ENCODE measurements around the gene SPN.
A peak's percentile ranks its signal among the peaks of the same experiment; 100 is the strongest.
"Not testable (repeated sequence)": the region's sequence is repeated elsewhere in the genome, so short reads cannot be mapped to it uniquely, and the experiment has no call there.

GRCh38 chr16:29620591-29620990 is 42.5 kb upstream of the SPN start:
- TF ChIP-seq, protein P1, sequence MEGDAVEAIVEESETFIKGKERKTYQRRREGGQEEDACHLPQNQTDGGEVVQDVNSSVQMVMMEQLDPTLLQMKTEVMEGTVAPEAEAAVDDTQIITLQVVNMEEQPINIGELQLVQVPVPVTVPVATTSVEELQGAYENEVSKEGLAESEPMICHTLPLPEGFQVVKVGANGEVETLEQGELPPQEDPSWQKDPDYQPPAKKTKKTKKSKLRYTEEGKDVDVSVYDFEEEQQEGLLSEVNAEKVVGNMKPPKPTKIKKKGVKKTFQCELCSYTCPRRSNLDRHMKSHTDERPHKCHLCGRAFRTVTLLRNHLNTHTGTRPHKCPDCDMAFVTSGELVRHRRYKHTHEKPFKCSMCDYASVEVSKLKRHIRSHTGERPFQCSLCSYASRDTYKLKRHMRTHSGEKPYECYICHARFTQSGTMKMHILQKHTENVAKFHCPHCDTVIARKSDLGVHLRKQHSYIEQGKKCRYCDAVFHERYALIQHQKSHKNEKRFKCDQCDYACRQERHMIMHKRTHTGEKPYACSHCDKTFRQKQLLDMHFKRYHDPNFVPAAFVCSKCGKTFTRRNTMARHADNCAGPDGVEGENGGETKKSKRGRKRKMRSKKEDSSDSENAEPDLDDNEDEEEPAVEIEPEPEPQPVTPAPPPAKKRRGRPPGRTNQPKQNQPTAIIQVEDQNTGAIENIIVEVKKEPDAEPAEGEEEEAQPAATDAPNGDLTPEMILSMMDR (conservative IDR thresholded peaks at IDR 0.05; ENCODE audit: low read depth, low read length), result 0 out of 2 replicates have a peak, but pooled peaks have one; percentile 8
- not testable (repeated sequence) for TF ChIP-seq FOS (IDR thresholded peaks at IDR 0.05; ENCODE audit: low read depth, low read length); MAZ (IDR thresholded peaks at IDR 0.05; ENCODE audit: borderline replicate concordance, low read depth, low read length); CEBPB (IDR thresholded peaks at IDR 0.05; ENCODE audit: low read depth, low read length); POLR2A (IDR thresholded peaks at IDR 0.05; ENCODE audit: low read depth, low read length); MXI1 (IDR thresholded peaks at IDR 0.05; ENCODE audit: borderline replicate concordance, low read depth, low read length); RFX5 (IDR thresholded peaks at IDR 0.05; ENCODE audit: low read depth, low read length); RCOR1 (IDR thresholded peaks at IDR 0.05; ENCODE audit: insufficient replicate concordance, low read length); SMC3 (IDR thresholded peaks at IDR 0.05; ENCODE audit: low read depth, low read length); CHD1 (IDR thresholded peaks at IDR 0.05; ENCODE audit: low read depth, low read length); RAD21 (IDR thresholded peaks at IDR 0.05; ENCODE audit: low read length); MAFK (IDR thresholded peaks at IDR 0.05; ENCODE audit: low read depth, low read length)
- TF ChIP-seq, protein P2, sequence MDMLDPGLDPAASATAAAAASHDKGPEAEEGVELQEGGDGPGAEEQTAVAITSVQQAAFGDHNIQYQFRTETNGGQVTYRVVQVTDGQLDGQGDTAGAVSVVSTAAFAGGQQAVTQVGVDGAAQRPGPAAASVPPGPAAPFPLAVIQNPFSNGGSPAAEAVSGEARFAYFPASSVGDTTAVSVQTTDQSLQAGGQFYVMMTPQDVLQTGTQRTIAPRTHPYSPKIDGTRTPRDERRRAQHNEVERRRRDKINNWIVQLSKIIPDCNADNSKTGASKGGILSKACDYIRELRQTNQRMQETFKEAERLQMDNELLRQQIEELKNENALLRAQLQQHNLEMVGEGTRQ (IDR thresholded peaks at IDR 0.05; ENCODE audit: low read depth, low read length), result not testable (repeated sequence)
- TF ChIP-seq, protein P3, sequence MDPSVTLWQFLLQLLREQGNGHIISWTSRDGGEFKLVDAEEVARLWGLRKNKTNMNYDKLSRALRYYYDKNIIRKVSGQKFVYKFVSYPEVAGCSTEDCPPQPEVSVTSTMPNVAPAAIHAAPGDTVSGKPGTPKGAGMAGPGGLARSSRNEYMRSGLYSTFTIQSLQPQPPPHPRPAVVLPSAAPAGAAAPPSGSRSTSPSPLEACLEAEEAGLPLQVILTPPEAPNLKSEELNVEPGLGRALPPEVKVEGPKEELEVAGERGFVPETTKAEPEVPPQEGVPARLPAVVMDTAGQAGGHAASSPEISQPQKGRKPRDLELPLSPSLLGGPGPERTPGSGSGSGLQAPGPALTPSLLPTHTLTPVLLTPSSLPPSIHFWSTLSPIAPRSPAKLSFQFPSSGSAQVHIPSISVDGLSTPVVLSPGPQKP (IDR thresholded peaks at IDR 0.05; ENCODE audit: borderline replicate concordance, low read depth, low read length), result not testable (repeated sequence)

All from IMR-90 (cell line).